OCI-LY3 (cell line): ENCODE results near the gene PLCB4.

ENCODE experiments used
- EZH2phosphoT487 ChIP-seq: fragments of 200-600 bp; shearing (Covaris generic); IDR thresholded peaks from 2 replicates; pipeline ENCODE4 v1.6.1; 2018; ENCODE audit warnings: antibody characterized with exemption, mixed run types, low read depth
- TF ChIP-seq, protein P1 (sequence below): fragments of 200-600, 300-600 bp; sonication (generic); IDR thresholded peaks from 2 replicates; pipeline ENCODE4 v1.5.1; 2014; ENCODE audit warnings: antibody characterized with exemption, low read length, low read depth

GRCh38 chr20:9137001-9137400, 68.1 kb downstream of the PLCB4 start:
- no peak for TF ChIP-seq EZH2phosphoT487
- TF ChIP-seq, protein P1, sequence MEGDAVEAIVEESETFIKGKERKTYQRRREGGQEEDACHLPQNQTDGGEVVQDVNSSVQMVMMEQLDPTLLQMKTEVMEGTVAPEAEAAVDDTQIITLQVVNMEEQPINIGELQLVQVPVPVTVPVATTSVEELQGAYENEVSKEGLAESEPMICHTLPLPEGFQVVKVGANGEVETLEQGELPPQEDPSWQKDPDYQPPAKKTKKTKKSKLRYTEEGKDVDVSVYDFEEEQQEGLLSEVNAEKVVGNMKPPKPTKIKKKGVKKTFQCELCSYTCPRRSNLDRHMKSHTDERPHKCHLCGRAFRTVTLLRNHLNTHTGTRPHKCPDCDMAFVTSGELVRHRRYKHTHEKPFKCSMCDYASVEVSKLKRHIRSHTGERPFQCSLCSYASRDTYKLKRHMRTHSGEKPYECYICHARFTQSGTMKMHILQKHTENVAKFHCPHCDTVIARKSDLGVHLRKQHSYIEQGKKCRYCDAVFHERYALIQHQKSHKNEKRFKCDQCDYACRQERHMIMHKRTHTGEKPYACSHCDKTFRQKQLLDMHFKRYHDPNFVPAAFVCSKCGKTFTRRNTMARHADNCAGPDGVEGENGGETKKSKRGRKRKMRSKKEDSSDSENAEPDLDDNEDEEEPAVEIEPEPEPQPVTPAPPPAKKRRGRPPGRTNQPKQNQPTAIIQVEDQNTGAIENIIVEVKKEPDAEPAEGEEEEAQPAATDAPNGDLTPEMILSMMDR = no peak
